ENCODE data around the gene CALCOCO2.
"Not testable (repeated sequence)": the region's sequence is repeated elsewhere in the genome, so short reads cannot be mapped to it uniquely, and the experiment has no call there.

The CALCOCO2 gene, protein sequence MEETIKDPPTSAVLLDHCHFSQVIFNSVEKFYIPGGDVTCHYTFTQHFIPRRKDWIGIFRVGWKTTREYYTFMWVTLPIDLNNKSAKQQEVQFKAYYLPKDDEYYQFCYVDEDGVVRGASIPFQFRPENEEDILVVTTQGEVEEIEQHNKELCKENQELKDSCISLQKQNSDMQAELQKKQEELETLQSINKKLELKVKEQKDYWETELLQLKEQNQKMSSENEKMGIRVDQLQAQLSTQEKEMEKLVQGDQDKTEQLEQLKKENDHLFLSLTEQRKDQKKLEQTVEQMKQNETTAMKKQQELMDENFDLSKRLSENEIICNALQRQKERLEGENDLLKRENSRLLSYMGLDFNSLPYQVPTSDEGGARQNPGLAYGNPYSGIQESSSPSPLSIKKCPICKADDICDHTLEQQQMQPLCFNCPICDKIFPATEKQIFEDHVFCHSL

GRCh38 chr17:48830840-48831548 lies at the start of gene CALCOCO2:
Gene CALCOCO2 (plus strand): TSS chr17:48831035. CDS start chr17:48841708, 10,673 bp downstream.
- DNase-seq (ENCODE audit: extremely low read depth in 1 of 2, low read depth in 1 of 2), result peak; percentile 55 to 79

GRCh38 chr17:48787828-48788227 lies 43.0 kb upstream of the CALCOCO2 start:
- no peak for DNase-seq (ENCODE audit: extremely low read depth in 1 of 2, low read depth in 1 of 2)

DNA sequence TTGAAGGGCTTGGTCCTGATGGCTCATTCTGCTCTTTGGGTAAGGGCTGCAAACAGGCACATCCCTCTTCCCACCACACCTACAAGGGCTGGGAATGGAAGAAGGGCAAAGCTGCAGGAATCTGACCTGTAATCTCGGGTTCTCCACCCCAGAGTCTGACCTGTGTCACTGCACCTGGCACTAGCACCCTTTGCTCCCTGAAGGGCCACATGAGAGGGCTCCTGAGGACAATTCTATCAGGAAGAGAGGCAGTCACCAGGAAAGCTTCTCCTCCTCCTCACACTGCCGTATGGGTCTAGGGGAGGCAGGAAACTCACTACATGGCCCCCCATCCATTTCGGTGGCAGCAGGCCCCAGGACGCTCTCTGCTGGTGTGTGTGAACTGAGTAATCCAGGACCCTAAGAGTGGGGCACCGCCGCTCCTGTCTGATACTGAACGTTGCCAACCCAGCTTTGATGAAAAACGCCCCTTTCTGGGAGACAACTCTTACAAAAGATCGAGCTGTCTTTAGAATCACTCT lies 40.2 kb upstream of the CALCOCO2 start:
- DNase-seq (ENCODE audit: extremely low read depth in 1 of 2, low read depth in 1 of 2), result no peak

- peak in 1 of 2 donors; percentile 3 for DNase-seq (ENCODE audit: extremely low read depth in 1 of 2, low read depth in 1 of 2)
Measured at GRCh38 chr17:48791128-48792032, 39.5 kb upstream of the CALCOCO2 start.

DNA sequence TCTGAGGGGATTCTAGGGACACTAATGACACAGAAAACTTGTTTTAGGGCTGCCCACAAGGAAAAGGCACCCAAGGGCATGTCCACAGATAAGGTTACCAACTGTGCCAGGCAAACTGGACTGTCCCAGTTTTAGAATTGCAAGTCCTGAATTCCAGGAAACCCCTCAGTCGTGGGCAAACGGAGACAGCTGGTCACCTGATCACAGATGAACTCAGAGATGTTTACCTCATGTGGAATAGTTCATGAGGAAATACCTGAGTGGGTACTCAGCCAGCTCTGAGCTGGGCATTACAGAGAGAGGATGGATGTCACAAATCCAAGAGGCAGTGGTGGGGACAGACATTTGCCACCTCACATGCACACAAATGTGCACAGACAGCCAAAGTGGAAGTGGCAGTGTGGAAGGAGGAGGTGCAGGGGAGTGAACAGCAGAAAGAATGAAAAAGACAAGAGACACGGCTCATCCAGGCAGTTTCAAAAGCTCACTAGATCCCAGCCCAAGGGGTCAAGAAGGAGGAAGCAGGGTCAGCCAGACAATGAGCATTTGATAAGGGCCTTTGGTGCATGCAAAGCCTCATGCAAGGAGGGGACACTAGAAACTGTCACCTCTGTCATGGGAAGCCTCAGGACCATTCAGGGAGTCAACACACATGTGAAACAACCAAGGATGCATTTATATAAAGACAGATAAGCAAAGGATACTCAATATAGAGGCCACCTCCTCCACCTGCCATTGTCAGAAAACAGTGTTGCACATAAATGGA lies 38.6 kb upstream of the CALCOCO2 start:
- no peak for DNase-seq (ENCODE audit: extremely low read depth in 1 of 2, low read depth in 1 of 2)

- no peak for DNase-seq (ENCODE audit: extremely low read depth in 1 of 2, low read depth in 1 of 2)
Measured at GRCh38 chr17:48795444-48796162, 35.2 kb upstream of the CALCOCO2 start.

DNA sequence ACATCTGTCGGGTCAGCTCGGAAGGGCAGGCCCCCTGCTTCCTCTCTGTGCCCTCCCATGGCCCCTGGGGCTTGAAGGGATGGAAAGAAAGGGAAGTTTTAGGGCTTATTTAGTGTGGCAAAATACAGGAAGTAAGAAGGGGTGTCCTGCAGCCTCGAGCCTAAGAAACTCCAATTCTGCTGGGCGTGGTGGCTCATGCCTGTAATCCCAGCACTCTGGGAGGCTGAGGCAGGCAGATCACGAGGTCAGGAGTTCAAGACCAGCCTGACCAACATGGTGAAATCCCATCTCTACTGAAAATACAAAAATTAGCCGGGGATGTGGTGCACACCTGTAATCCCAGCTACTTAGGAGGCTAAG lies 34.7 kb upstream of the CALCOCO2 start:
- DNase-seq (ENCODE audit: extremely low read depth in 1 of 2, low read depth in 1 of 2), result not testable (repeated sequence)

DNA sequence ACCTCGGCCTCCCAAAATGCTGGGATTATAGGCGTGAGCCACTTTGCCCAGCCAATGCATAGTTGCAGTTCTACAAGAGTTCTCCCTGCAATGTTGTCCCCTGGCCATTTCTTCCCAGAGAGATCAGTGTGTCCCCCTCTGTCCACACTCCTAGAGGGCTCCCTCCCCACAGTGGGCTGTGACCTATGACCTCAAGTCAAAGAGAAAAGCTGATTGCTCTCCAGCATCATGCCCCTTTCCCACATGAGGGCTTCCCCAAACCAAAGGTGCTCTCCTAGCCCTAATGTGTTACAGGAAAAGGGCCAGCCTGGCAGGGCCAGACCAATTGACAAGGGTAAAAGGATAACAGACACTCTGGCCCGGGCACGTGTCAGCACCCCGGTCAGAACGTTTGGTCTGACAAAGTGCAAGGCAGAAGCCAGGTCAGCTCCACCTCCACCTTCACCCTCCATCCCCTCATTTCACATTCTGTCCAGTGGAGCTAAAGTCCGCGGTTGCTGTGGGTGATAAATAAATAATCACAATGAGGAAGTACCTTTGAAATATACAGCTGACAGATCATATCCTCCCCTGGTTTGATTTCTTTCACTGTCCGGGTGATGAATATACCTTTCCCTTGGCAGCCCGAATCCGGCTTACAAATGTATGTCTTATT lies 31.6 kb upstream of the CALCOCO2 start:
- no peak for DNase-seq (ENCODE audit: extremely low read depth in 1 of 2, low read depth in 1 of 2)

GRCh38 chr17:48800626-48801217 lies 30.1 kb upstream of the CALCOCO2 start:
- DNase-seq (ENCODE audit: extremely low read depth in 1 of 2, low read depth in 1 of 2), result no peak

DNA sequence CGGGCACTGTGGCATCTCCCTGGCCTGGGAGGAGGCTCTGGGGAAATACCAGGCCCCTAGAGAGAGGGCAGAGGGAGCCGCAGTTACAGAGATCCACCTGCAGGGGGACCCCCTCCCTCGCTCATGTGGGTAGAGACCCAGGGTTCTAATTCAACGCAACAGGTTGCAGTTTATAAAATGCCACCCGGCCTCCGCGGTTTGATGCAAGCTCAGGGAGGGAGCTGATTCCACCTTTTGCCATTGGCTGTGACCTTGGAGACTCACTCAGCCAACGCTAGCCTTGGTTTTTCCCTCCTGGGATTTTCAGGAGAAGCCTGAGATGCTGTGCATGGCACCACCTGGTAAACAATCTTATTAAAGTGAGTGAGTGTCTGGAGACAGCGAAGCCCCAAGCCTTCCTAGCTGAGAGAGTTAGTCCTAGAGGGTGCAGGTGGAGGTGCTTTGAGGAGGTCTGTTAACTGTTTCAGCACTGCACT lies 25.9 kb upstream of the CALCOCO2 start:
- peak; percentile 26 to 51 for DNase-seq (ENCODE audit: extremely low read depth in 1 of 2, low read depth in 1 of 2)

DNA sequence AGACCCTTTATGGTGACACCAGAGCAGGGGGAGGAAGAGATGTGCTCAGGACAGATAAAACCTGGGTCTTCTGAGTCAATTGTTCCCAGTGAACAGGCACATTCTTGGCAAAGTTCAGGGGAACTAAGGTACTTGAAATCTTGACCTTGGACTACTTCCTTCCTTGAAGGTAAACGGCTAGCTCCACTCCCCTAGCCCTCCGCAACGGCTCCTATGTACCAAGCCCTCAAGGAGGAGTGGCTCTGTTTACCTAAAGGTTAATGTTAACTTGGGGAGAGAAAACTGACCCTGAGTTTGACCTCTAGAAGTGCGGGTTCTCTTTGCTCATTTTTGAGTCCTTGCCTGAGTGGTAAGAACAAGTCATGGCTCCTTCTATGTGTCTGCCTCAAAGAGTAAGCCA lies 21.7 kb upstream of the CALCOCO2 start:
- DNase-seq (ENCODE audit: extremely low read depth in 1 of 2, low read depth in 1 of 2), result no peak

DNA sequence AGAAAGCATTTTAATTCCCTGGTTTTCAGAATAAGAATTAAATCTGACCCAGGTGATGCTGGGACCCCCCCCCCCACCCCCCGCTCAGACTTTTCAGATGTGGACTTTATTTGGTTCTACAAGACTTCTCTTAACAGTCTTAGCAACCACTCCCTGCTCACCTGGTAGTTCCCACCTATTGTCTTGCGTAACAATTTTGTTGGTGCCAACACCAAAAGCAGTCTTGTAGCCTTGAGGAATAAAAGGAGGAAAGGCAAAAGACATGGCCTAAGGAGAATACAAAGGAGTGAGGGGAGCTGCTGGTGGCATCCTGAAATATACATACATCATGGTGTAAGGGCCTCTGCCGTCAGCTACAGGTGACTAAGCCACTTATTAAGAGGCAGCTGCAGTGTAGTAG lies 18.8 kb upstream of the CALCOCO2 start:
- no peak for DNase-seq (ENCODE audit: extremely low read depth in 1 of 2, low read depth in 1 of 2)

DNA sequence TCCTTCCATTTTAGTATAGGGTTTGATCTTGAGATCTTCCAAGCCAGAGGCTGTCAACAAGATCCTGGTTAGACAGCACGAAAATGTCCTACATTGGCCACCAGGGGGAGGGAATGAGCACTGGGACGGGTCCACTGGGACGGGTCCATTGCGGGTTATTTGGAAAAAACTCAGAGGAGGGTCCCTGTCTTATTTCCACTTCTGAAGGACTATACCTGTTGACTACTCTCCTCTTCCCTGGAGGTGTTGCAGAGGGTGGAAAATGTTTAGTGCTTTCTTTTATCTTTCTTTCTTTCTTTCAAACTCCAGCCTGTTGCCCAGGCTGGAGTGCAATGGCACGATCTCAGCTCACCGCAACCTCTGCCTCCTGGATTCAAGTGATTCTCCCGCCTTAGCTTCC lies 16.3 kb upstream of the CALCOCO2 start:
- DNase-seq (ENCODE audit: extremely low read depth in 1 of 2, low read depth in 1 of 2), result peak; percentile 19 to 32

- no peak for DNase-seq (ENCODE audit: extremely low read depth in 1 of 2, low read depth in 1 of 2)
Measured at GRCh38 chr17:48815311-48815710, 15.5 kb upstream of the CALCOCO2 start.

GRCh38 chr17:48816438-48816773 lies 14.4 kb upstream of the CALCOCO2 start:
- no peak for DNase-seq (ENCODE audit: extremely low read depth in 1 of 2, low read depth in 1 of 2)

DNA sequence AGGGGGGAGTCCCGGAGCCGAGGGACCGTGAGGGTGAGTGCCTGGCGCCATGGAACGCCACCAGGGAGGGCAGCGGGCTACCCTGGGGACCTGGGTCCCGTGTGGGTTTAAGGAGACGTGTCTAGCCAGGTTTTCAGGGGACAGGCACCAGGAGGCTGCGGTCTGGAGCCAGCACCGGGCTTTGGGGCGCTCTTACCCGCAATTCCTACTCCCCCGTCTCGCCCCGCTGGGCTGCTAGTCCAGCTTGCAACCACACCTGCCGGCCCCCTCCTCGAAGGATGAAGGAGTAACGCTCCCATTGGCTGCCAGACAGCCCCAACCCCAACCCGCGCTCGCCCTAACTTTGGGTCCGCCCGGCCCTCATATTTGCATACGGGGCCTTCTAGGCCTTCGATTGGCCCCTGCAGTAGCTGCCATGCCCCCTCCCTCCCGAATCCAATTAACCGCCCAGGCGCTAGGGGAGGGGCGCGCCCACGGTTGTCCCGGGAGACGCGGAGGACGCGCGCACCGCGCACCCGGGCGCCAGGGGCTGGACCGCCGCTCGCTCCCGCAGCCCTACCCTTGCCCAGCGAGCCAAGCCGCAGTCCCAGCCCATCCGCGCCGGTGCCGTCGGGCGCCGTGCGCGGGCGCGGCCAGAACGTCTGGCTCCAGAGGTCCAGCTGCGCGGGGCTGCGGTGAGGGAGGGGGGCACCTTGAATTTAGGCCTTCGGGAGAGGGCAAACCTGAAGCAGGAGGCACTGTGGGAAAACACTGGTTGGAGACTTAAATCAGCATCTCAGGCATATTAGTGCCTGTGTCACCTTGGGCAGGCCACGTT lies 13.9 kb upstream of the CALCOCO2 start, which contains the start of gene TTLL6:
Gene TTLL6, minus strand, starts transcription at position 456 of the 817 bp plus-strand sequence. Its CDS starts 157 bp downstream, at position 299.
- peak; percentile 54 for DNase-seq (ENCODE audit: extremely low read depth in 1 of 2, low read depth in 1 of 2)

DNA sequence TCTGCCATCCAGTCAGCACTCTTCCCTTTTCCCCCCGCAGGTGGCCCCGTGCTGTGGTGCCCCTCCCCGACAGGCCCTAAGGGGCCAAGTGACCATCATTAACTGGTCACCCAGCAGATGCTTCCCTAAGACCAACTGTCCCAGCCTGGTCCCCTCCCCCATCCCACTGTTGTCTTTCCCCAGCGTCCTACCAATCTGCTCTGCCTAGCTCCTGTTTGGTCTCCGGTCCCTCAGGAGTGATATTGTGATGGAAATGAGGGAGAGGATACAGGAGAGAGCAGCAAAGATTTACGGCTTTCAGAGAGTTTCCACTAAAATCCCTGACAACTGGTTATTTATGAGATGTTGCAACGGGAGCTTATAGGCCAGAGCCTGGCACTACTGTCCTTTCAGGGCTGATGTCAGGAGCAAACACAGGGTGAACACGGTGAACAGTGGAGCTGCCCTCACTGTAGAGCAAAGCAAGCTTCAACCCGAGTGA lies 12.4 kb upstream of the CALCOCO2 start:
- DNase-seq (ENCODE audit: extremely low read depth in 1 of 2, low read depth in 1 of 2), result no peak

Data from activated CD8-positive, alpha-beta memory T cell treated with anti-CD3 and anti-CD28 coated beads for 1 hour (primary cell).